ENCODE measurements around the gene TEX51.

DNA sequence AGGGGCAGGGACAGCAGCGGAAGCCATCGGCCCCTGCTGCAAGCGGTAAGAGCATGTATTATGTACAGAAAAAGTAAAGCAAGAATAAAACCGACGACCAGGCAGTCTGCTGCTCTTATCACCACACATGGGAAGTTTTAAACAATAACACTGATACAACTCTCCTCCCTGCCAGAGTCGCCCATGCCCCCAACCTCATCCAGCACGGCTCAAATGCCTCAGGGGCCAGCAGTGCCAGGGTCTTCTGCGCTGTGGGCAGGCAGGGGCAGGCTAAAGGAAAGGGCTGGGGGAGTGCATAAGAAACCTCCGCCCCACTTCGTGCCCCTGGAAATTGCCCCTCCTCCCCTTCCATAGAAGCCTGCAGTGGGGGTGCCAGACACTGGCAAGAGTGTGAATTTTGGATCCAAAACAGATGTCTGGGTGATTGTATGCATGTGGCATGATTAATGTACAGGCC, 10.1 kb downstream of the TEX51 start:
- no peak for TF ChIP-seq POLR2A (IDR thresholded peaks at IDR 0.05; ENCODE audit: low read length)
- no peak for TF ChIP-seq GATA1 (IDR thresholded peaks at IDR 0.05; ENCODE audit: low read depth, low read length)

All from erythroblast (primary cell).